PC-3 (cell line): ENCODE results near the gene ARNT2. TPM values are rescaled to one million over a fixed set of nuclear protein-coding genes. Genes with fewer than 3 reads are reported as not detected.

Experiments used
- ATAC-seq: fragments of 200-7000 bp; cut with Tn5 transposase; 2 replicates; pipeline ENCODE4 v1.9.1; 2020; ENCODE audit warnings: mild to moderate bottlenecking, moderate library complexity
- BruUV-seq: library from RNA; stranded (reverse); fragments of 400-500 nt; replicated peaks from 2 replicates; lab custom pipeline; 2021; lab: Mats Ljungman, UMichigan
- CTCF ChIA-PET: fragments of 300-600 bp; sonication (Branson Sonifier 250); formaldehyde crosslinking; loops from one replicate; lab custom pipeline; 2022; ENCODE audit warnings: antibody characterized with exemption; lab: Charles Lee
- POLR2A ChIA-PET: fragments of 300-600 bp; sonication (Branson Sonifier 250); formaldehyde crosslinking; loops from one replicate; lab custom pipeline; 2022; ENCODE audit warnings: antibody characterized with exemption; ENCODE audit not compliant: unreplicated experiment; lab: Charles Lee
- DNase-seq: peaks from one replicate; pipeline ENCODE4 v3.0.0-alpha.2; 2015
- H2AFZ ChIP-seq: fragments of 300-600 bp; sonication (generic); 2 replicates; pipeline ENCODE4 v1.6.0; 2016; ENCODE audit warnings: antibody characterized with exemption, low read length
- H3F3A ChIP-seq: fragments of 300-600 bp; sonication (generic); one replicate; pipeline ENCODE4 v1.6.0; 2017; ENCODE audit warnings: antibody characterized with exemption, low read length, control low read depth, mild to moderate bottlenecking; ENCODE audit not compliant: unreplicated experiment
- H3K27ac ChIP-seq: fragments of 300-600 bp; sonication (generic); 2 replicates; pipeline ENCODE4 v1.5.1; 2016; ENCODE audit warnings: mild to moderate bottlenecking, low read length
- H3K27me3 ChIP-seq: fragments of 300-600 bp; sonication (generic); 2 replicates; pipeline ENCODE4 v1.6.1; 2016; ENCODE audit warnings: low read length, mixed read lengths
- H3K36me3 ChIP-seq: fragments of 300-600 bp; sonication (generic); 2 replicates; pipeline ENCODE4 v1.6.1; 2016; ENCODE audit warnings: low read depth, mixed run types, low read length, mixed read lengths
- H3K4me1 ChIP-seq: fragments of 300-600 bp; sonication (generic); 2 replicates; pipeline ENCODE4 v1.5.1; 2016; ENCODE audit warnings: low read length; ENCODE audit not compliant: insufficient read depth
- H3K4me2 ChIP-seq: fragments of 300-600 bp; sonication (generic); 2 replicates; pipeline ENCODE4 v1.6.0; 2016; ENCODE audit warnings: low read length
- H3K4me3 ChIP-seq: fragments of 300-600 bp; sonication (generic); 2 replicates; pipeline ENCODE4 v1.5.1; 2016; ENCODE audit warnings: mild to moderate bottlenecking, low read length, mixed read lengths
- H3K79me2 ChIP-seq: fragments of 300-600 bp; sonication (generic); 2 replicates; pipeline ENCODE4 v1.6.1; 2017; ENCODE audit warnings: low read length, mixed read lengths
- H3K9ac ChIP-seq: fragments of 300-600 bp; sonication (generic); 2 replicates; pipeline ENCODE4 v1.6.0; 2016; ENCODE audit warnings: mild to moderate bottlenecking, low read length
- H3K9me2 ChIP-seq: fragments of 300-600 bp; sonication (generic); replicated peaks from 2 replicates; pipeline ENCODE4 v1.6.1; 2016; ENCODE audit warnings: mixed run types, low read length, mixed read lengths
- H3K9me3 ChIP-seq: fragments of 300-600 bp; sonication (generic); 2 replicates; pipeline ENCODE4 v1.6.1; 2016; ENCODE audit warnings: low read length, mixed read lengths
- H4K20me1 ChIP-seq: fragments of 300-600 bp; sonication (generic); 2 replicates; pipeline ENCODE4 v1.6.1; 2016; ENCODE audit warnings: low read length, mixed read lengths
- EZH2 ChIP-seq: fragments of 300-600 bp; sonication (generic); IDR thresholded peaks from one replicate; pipeline ENCODE4 v1.6.1; 2017; ENCODE audit warnings: antibody characterized with exemption, mild to moderate bottlenecking, low read length; ENCODE audit not compliant: unreplicated experiment
- EZH2phosphoT487 ChIP-seq: fragments of 300-600 bp; sonication (generic); IDR thresholded peaks from 2 replicates; pipeline ENCODE4 v1.6.1; 2018; ENCODE audit warnings: mild to moderate bottlenecking, antibody characterized with exemption, low read length, borderline replicate concordance
- intact Hi-C: fragments of 100-400 bp; cut with micrococcal nuclease; formaldehyde crosslinking; loops from 2 replicates; pipeline ENCODE4 v1.9.0; 2023
- total RNA-seq: library from RNA; depleted of rRNA; stranded (reverse); fragments of >200 nt; gene quantifications from 2 replicates; pipeline ENCODE4 v1.2.3, GENCODE V29; 2014
- TF ChIP-seq, protein P1 (sequence below): fragments of 300-600 bp; sonication (generic); conservative IDR thresholded peaks from 2 replicates; pipeline ENCODE4 v1.5.1; 2017; ENCODE audit warnings: antibody characterized with exemption, low read depth, mild to moderate bottlenecking, low read length

ARNT2 gene
- total RNA-seq, 1 experiment from 2014 or later: 0.11 TPM

DNA sequence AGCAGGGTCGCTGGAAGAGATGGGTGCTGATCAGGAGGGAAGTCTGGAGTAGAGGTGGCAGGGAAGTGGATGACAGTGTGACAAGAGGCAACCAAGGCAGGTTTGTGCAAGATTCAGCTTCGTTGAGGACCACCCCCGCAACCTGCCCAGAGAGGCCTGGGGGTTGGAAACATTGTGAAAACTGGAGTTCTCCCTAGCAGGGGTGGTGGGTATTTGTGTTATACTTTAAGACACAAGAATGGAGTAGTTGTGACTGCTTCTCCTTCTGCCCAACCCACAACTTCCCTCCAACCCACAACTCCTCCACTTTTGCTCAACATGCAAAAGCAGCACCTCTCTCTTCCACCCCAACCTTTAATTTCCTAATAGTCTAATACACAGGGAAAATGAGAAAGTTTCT, 8.6 kb upstream of the ARNT2 start:
- H3K9me2 ChIP-seq: no peaks in the 10 kb centered on the region
- H3K9ac ChIP-seq: no peak overlapping the region
- H3K27ac ChIP-seq: no peak overlapping the region
- H3K4me2 ChIP-seq: no peak overlapping the region
- H3K4me1 ChIP-seq: no peaks in the 10 kb centered on the region
- no peak for TF ChIP-seq EZH2
- TF ChIP-seq, protein P1, sequence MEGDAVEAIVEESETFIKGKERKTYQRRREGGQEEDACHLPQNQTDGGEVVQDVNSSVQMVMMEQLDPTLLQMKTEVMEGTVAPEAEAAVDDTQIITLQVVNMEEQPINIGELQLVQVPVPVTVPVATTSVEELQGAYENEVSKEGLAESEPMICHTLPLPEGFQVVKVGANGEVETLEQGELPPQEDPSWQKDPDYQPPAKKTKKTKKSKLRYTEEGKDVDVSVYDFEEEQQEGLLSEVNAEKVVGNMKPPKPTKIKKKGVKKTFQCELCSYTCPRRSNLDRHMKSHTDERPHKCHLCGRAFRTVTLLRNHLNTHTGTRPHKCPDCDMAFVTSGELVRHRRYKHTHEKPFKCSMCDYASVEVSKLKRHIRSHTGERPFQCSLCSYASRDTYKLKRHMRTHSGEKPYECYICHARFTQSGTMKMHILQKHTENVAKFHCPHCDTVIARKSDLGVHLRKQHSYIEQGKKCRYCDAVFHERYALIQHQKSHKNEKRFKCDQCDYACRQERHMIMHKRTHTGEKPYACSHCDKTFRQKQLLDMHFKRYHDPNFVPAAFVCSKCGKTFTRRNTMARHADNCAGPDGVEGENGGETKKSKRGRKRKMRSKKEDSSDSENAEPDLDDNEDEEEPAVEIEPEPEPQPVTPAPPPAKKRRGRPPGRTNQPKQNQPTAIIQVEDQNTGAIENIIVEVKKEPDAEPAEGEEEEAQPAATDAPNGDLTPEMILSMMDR: no peak
- TF ChIP-seq EZH2phosphoT487: no peak
- H3K4me3 ChIP-seq: no peak overlapping the region
- intact Hi-C loops: no loop called here
- ATAC-seq (no peak), DNase-seq (no peak)
- ChIA-PET POLR2A (no interaction called here), CTCF (no interaction called here)
- BruUV-seq: no TSS peak
- no peaks in the 10 kb centered on the region for H3F3A ChIP-seq
- H2AFZ ChIP-seq: no peak overlapping the region
- H4K20me1 ChIP-seq: no peaks in the 10 kb centered on the region
- H3K27me3 ChIP-seq: peaks cover 78% of the 10 kb centered on the region
- H3K79me2 ChIP-seq: no peaks in the 10 kb centered on the region
- H3K9me3 ChIP-seq: no peaks in the 10 kb centered on the region
- no peaks in the 10 kb centered on the region for H3K36me3 ChIP-seq

- Histone ChIP-seq H3K9me2 (no peaks in the 10 kb centered on the region), H2AFZ (no peak overlapping the region), H3K27ac (no peak overlapping the region), H3K9ac (no peak overlapping the region), H3K4me3 (no peak overlapping the region), H3K79me2 (no peaks in the 10 kb centered on the region), H3K4me2 (no peak overlapping the region), H3K9me3 (no peaks in the 10 kb centered on the region), H4K20me1 (no peaks in the 10 kb centered on the region), H3K27me3 (peaks cover 79% of the 10 kb centered on the region), H3F3A (no peaks in the 10 kb centered on the region), H3K4me1 (no peaks in the 10 kb centered on the region), H3K36me3 (no peaks in the 10 kb centered on the region)
- DNase-seq (no peak), ATAC-seq (no peak)
- intact Hi-C loops: no loop called here
- BruUV-seq: no TSS peak
- no peak for TF ChIP-seq EZH2
- TF ChIP-seq, protein P1: no peak
- no peak for TF ChIP-seq EZH2phosphoT487
- ChIA-PET POLR2A (no interaction called here), CTCF (no interaction called here)
These were observed 8.1 kb upstream of the ARNT2 start for GRCh38 chr15:80396096-80396495.

DNA sequence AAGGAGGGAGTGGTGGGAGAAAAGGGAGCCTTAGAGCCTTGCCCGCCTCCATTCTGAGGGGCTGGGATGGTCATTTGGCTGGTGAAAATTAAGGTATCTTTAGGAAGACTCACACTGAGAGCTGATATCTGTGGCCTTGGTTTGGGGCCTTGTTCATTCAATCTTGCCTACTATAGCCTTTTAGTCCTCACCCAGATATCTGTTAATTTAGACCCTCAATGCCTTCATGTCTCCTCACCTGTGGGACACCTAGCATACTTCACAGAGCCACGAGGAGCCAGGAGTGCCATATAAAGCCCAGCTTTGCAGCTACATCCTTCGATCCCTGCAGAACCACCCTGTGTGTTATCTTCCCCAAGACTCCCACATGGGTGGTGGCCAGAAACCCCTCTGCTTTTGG, 4.7 kb upstream of the ARNT2 start:
- TF ChIP-seq, protein P1: no peak
- TF ChIP-seq EZH2phosphoT487 (no peak), EZH2 (no peak)
- no peaks in the 10 kb centered on the region for H3K79me2 ChIP-seq
- ATAC-seq: no peak
- POLR2A ChIA-PET: no interaction called here
- no peak overlapping the region for H3K27ac ChIP-seq
- no peak overlapping the region for H3K4me2 ChIP-seq
- H3K9me3 ChIP-seq: no peaks in the 10 kb centered on the region
- no peak overlapping the region for H3K4me3 ChIP-seq
- H2AFZ ChIP-seq: no peak overlapping the region
- intact Hi-C loops: no loop called here
- no peak overlapping the region for H3K9ac ChIP-seq
- H4K20me1 ChIP-seq: no peaks in the 10 kb centered on the region
- DNase-seq: no peak
- no peaks in the 10 kb centered on the region for H3K36me3 ChIP-seq
- H3K9me2 ChIP-seq: no peaks in the 10 kb centered on the region
- H3F3A ChIP-seq: no peaks in the 10 kb centered on the region
- H3K27me3 ChIP-seq: peaks cover 90% of the 10 kb centered on the region
- no peaks in the 10 kb centered on the region for H3K4me1 ChIP-seq
- BruUV-seq: no TSS peak
- CTCF ChIA-PET: no interaction called here
